Breast epithelium (tissue), 3 donors: Measurements from ENCODE around the gene BRAP.

Experiments
- POLR2A ChIP-seq: fragments of 450-650 bp; IDR thresholded peaks from one replicate; pipeline ENCODE4 v1.6.1; 2016; ENCODE audit warnings: antibody characterized with exemption, mild to moderate bottlenecking, moderate library complexity
- POLR2AphosphoS5 ChIP-seq, 3 donors: sonication (generic); formaldehyde crosslinking; IDR thresholded peaks; one replicate each; pipeline ENCODE4 v1.6.1; 2017; ENCODE audit warnings: antibody characterized with exemption in 3 of 3
- TF ChIP-seq, protein P1 (sequence below), 3 donors: fragments of 450-650 bp; IDR thresholded peaks; one replicate each; pipeline ENCODE4 v1.5.1; 2016 to 2017; ENCODE audit warnings: antibody characterized with exemption in 3 of 3, mild to moderate bottlenecking in 3 of 3, moderate library complexity in 3 of 3

DNA sequence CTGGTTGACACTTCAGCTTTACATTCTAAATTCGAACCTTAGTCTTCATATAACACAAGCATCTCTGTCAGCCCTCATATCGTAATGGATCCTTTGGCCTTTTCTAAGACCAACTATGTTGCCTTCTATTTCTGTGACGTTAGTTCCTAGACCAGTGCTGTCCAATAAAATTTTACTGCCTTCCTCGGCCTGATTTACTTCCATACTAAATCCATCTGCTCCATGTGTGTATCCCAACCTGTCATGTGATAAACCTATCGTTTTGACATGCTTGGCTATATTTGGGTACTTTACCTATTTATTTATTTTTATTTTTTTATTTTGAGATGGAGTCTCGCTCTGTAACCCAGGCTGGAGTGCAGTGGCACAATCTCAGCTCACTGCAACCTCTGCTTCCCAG, 20.4 kb upstream of the BRAP start:
- TF ChIP-seq, protein P1, sequence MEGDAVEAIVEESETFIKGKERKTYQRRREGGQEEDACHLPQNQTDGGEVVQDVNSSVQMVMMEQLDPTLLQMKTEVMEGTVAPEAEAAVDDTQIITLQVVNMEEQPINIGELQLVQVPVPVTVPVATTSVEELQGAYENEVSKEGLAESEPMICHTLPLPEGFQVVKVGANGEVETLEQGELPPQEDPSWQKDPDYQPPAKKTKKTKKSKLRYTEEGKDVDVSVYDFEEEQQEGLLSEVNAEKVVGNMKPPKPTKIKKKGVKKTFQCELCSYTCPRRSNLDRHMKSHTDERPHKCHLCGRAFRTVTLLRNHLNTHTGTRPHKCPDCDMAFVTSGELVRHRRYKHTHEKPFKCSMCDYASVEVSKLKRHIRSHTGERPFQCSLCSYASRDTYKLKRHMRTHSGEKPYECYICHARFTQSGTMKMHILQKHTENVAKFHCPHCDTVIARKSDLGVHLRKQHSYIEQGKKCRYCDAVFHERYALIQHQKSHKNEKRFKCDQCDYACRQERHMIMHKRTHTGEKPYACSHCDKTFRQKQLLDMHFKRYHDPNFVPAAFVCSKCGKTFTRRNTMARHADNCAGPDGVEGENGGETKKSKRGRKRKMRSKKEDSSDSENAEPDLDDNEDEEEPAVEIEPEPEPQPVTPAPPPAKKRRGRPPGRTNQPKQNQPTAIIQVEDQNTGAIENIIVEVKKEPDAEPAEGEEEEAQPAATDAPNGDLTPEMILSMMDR (IDR thresholded peaks at IDR 0.05), result no peak
- no peak for TF ChIP-seq POLR2A
- TF ChIP-seq POLR2AphosphoS5 (IDR thresholded peaks at IDR 0.05), result no peak
